ENCODE data around the gene SLC15A5. TPM values are rescaled to one million over a fixed set of nuclear protein-coding genes. Genes with fewer than 3 reads are reported as not detected.
A peak's percentile ranks its signal among the peaks of the same experiment; 100 is the strongest.

SLC15A5 gene
- total and polyA plus RNA-seq, 4 donors, result 0.06 to 0.11 (median 0.09) TPM

DNA sequence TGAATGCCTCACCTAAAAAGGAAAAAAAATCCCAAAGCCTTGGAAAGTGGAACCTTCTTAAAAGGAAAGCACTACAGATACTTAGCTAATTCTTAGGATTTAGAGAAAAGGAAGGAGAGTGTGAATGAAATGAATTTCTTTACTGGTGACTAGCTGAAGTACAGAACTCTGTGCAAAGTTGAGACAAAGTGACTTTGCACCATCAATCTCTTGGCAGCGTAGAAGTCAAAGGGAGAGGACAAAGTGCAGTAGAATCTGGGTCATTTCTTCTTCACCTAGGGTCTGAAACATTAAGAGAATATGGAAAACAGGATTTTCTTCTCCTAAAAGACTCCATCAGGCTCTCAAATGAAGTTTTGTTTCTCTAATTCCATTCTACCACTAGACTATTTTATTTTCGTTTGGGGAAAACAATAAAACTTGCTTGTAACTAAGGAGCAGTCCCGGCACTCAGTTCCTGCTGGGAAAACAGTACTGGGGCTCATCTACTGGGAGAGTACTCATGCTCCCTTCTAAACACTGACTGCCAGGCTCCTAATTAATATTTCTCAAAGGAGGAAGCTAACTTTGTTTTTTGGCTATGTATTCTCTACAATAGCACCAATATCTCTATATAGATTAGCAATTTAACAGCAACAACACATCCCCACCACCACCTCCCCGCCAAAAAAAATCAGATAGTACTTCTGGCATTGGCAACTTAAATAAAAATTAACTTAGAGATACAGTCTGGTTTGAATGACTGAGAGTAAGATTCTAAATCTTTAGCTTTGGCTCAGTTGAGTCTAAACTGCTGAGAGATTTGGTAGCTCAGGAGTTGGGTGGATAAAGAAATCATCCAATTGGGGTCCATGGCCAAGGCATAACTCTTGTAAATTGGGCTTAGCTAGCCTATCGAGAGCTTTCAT, 110.7 kb downstream of the SLC15A5 start:
- peak in 2 of 6 donors; percentile 41 to 56 for DNase-seq (ENCODE audit: low read depth in 4 of 6, low spot score in 6 of 6)
- Histone ChIP-seq H3K27ac (ENCODE audit: low read depth, low read length) (peak overlapping the region; percentile 3), H3K9me3 (ENCODE audit: control insufficient read depth, insufficient read depth, low read length) (no peaks in the 10 kb centered on the region), H3K4me3 (ENCODE audit: low read depth, low read length) (no peak overlapping the region), H3K36me3 (ENCODE audit: control insufficient read depth, insufficient read depth, low read length) (no peaks in the 10 kb centered on the region), H3K27me3 (ENCODE audit: control insufficient read depth, insufficient read depth, low read length) (no peaks in the 10 kb centered on the region), H3K4me1 (ENCODE audit: control insufficient read depth, insufficient read depth, low read length) (no peaks in the 10 kb centered on the region)
- WGBS (ENCODE audit: insufficient coverage), result 50% methylated on average over 1 of the region's 5 CpGs

DNA sequence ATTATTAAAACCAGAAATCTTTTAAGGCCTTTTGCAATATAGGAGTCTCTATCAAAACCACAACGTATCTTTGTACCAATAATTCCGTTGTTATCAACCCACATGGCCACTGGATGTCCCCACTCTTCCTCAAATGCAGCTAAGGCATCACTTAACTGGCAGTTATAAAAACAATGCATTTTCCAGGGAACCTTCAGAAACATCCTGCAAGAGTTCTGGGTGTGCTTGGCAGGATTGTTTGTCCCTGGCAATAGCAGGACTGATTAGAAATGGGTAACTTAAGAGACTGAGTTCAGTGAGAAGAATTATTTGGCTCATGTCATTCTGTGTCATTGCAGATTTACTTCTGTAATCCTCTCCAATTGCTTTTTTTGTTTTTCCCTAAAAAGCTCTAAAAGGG, 112.0 kb downstream of the SLC15A5 start:
- DNase-seq (ENCODE audit: low read depth in 4 of 6, low spot score in 6 of 6), result peak in 5 of 6 donors; percentile 35 to 92 (median 55)
- Histone ChIP-seq H3K27me3 (ENCODE audit: control insufficient read depth, insufficient read depth, low read length) (no peaks in the 10 kb centered on the region), H3K4me3 (ENCODE audit: low read depth, low read length) (no peak overlapping the region), H3K9me3 (ENCODE audit: control insufficient read depth, insufficient read depth, low read length) (no peaks in the 10 kb centered on the region), H3K36me3 (ENCODE audit: control insufficient read depth, insufficient read depth, low read length) (no peaks in the 10 kb centered on the region), H3K27ac (ENCODE audit: low read depth, low read length) (peak overlapping the region; percentile 2), H3K4me1 (ENCODE audit: control insufficient read depth, insufficient read depth, low read length) (no peaks in the 10 kb centered on the region)
- no CpG with 5 or more reads among the region's 2 CpGs for WGBS (ENCODE audit: insufficient coverage)

DNA sequence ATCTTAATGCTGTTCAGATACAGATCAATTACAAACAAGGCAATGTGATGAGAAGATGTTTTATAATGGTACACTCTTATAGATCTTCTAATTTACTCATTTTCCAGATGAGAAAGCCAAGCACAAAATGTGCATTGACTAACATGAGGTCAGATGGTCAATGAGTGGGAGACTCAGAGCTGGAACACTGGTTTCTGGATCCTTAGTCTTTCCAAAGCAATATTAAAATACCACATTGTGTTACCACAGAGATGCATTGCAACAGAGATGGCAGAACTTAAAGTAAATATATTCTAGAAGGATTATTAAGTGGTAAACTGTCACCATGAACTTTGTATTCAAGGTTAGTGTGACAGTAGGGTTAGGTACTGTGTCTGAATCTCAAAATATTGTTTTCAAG, 113.6 kb downstream of the SLC15A5 start:
- H3K27me3 ChIP-seq (ENCODE audit: control insufficient read depth, insufficient read depth, low read length), result no peaks in the 10 kb centered on the region
- no peak overlapping the region for H3K27ac ChIP-seq (ENCODE audit: low read depth, low read length)
- DNase-seq (ENCODE audit: low read depth in 4 of 6, low spot score in 6 of 6), result no peak
- H3K36me3 ChIP-seq (ENCODE audit: control insufficient read depth, insufficient read depth, low read length), result no peaks in the 10 kb centered on the region
- H3K4me1 ChIP-seq (ENCODE audit: control insufficient read depth, insufficient read depth, low read length), result no peaks in the 10 kb centered on the region
- H3K4me3 ChIP-seq (ENCODE audit: low read depth, low read length), result no peak overlapping the region
- H3K9me3 ChIP-seq (ENCODE audit: control insufficient read depth, insufficient read depth, low read length), result no peaks in the 10 kb centered on the region

DNA sequence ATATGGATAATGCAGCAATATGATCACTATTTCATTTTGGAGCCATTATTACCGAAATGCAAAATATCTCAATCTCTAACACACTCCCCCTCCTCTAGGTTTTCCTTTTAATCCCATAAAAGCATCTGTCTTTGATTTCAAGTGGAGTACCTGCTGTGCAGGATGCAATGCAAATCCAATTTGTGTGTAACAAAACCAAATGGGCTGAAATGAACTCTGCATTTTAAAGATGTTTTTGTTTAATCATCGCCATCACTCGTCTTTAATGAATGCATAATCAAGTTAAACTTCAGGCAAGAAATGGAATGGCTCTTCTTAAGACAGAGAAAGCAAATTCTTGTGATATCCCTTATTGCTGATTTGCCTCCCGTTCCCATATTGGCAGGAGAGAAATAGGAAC, 114.3 kb downstream of the SLC15A5 start:
- no peak overlapping the region for H3K27ac ChIP-seq (ENCODE audit: low read depth, low read length)
- 23% methylated on average over 2 of the region's 4 CpGs for WGBS (ENCODE audit: insufficient coverage)
- no peaks in the 10 kb centered on the region for H3K4me1 ChIP-seq (ENCODE audit: control insufficient read depth, insufficient read depth, low read length)
- H3K4me3 ChIP-seq (ENCODE audit: low read depth, low read length), result no peak overlapping the region
- no peaks in the 10 kb centered on the region for H3K9me3 ChIP-seq (ENCODE audit: control insufficient read depth, insufficient read depth, low read length)
- H3K36me3 ChIP-seq (ENCODE audit: control insufficient read depth, insufficient read depth, low read length), result no peaks in the 10 kb centered on the region
- H3K27me3 ChIP-seq (ENCODE audit: control insufficient read depth, insufficient read depth, low read length), result no peaks in the 10 kb centered on the region
- DNase-seq (ENCODE audit: low read depth in 4 of 6, low spot score in 6 of 6), result peak in 1 of 6 donors; percentile 78

DNA sequence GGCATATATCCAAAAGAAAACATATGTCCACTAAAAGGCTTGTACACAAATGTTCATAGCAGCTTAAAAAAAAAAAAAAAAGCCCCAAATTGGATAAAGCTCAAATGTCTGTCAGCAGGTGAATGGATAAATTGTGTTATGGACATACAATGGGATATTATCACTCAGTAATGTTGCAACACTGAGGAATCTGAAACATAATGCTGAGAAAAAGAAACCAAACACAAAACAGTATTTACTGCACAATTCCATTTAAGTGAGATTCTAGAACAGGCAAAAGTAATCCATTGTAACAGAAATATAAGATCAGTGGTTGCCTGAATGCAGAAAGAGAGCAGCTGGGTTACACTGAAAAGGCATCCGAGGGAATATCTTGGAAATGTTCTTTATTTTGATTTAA, 117.9 kb downstream of the SLC15A5 start:
- no CpG with 5 or more reads among the region's 1 CpG for WGBS (ENCODE audit: insufficient coverage)
- H3K27me3 ChIP-seq (ENCODE audit: control insufficient read depth, insufficient read depth, low read length), result no peaks in the 10 kb centered on the region
- no peak overlapping the region for H3K27ac ChIP-seq (ENCODE audit: low read depth, low read length)
- H3K4me3 ChIP-seq (ENCODE audit: low read depth, low read length), result no peak overlapping the region
- no peaks in the 10 kb centered on the region for H3K9me3 ChIP-seq (ENCODE audit: control insufficient read depth, insufficient read depth, low read length)
- DNase-seq (ENCODE audit: low read depth in 4 of 6, low spot score in 6 of 6), result no peak
- H3K36me3 ChIP-seq (ENCODE audit: control insufficient read depth, insufficient read depth, low read length), result no peaks in the 10 kb centered on the region
- H3K4me1 ChIP-seq (ENCODE audit: control insufficient read depth, insufficient read depth, low read length), result no peaks in the 10 kb centered on the region

DNA sequence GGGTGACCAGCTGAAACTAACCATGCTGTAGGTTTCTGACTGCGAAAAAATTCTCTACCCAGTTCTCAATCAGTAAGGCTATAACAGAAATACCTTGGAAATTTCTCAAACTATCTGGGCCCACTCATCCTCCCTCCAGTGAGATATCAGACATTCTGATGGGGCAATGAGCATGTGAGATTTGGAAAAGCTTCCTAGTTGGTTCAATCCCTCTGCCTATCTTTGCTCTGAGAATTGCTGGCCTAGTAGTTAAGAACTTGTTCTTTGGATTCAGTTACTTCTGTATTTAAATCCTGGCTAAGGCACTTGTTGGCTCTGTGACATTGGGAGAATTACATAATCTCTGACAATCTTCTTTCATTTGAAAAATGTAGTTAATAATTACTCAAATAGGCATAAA, 119.4 kb downstream of the SLC15A5 start:
- H3K9me3 ChIP-seq (ENCODE audit: control insufficient read depth, insufficient read depth, low read length), result no peaks in the 10 kb centered on the region
- DNase-seq (ENCODE audit: low read depth in 4 of 6, low spot score in 6 of 6), result no peak
- WGBS (ENCODE audit: insufficient coverage), result 100% methylated on average over 1 of the region's 1 CpG

DNA sequence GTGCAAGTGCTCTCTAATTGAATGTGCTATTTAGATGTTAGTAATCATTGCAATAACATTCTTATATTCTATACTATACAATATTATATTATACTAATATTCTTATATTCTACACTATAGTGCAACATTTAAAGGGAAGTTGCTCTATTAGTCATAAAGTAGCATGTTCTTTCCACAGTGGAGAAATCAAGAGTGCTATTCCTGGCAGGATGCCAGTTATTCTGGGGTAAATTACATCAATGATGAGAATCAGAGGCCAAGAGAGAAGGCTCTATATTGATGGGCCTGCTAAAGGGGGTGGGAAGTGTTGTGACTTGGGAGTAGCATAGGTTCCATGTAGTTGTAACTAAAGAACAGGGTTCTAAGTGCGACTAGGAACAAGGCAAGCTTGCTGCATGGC, 121.5 kb downstream of the SLC15A5 start:
- Histone ChIP-seq H3K27ac (ENCODE audit: low read depth, low read length) (no peak overlapping the region), H3K9me3 (ENCODE audit: control insufficient read depth, insufficient read depth, low read length) (no peaks in the 10 kb centered on the region), H3K36me3 (ENCODE audit: control insufficient read depth, insufficient read depth, low read length) (no peaks in the 10 kb centered on the region), H3K4me1 (ENCODE audit: control insufficient read depth, insufficient read depth, low read length) (no peaks in the 10 kb centered on the region), H3K27me3 (ENCODE audit: control insufficient read depth, insufficient read depth, low read length) (no peaks in the 10 kb centered on the region), H3K4me3 (ENCODE audit: low read depth, low read length) (no peak overlapping the region)
- WGBS (ENCODE audit: insufficient coverage), result 100% methylated on average over 1 of the region's 1 CpG
- DNase-seq (ENCODE audit: low read depth in 4 of 6, low spot score in 6 of 6), result no peak

More for the DNA sequence above, 119.4 kb downstream of the SLC15A5 start:
- no peaks in the 10 kb centered on the region for H3K4me1 ChIP-seq (ENCODE audit: control insufficient read depth, insufficient read depth, low read length)
- no peaks in the 10 kb centered on the region for H3K27me3 ChIP-seq (ENCODE audit: control insufficient read depth, insufficient read depth, low read length)
- no peak overlapping the region for H3K27ac ChIP-seq (ENCODE audit: low read depth, low read length)
- no peaks in the 10 kb centered on the region for H3K36me3 ChIP-seq (ENCODE audit: control insufficient read depth, insufficient read depth, low read length)
- no peak overlapping the region for H3K4me3 ChIP-seq (ENCODE audit: low read depth, low read length)

DNA sequence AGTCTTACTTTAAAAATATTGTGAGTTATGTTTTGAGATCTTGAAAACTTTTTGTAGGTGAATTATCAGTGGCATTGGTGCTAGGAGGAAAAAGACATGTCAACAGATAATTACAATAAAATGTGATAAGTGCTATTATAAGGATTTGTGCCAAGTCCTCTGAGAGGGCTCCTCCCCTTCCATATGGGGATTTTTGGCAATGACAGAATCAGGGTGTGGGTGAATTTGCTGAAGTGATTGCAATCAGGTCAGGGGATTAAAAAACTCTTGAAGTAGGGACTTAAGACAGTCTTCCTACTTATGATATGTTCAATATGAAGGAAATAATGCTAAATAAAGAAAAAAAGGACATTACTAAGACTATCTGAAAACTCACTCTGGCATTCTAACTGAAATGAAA, 122.5 kb downstream of the SLC15A5 start:
- Histone ChIP-seq H3K4me1 (ENCODE audit: control insufficient read depth, insufficient read depth, low read length) (no peaks in the 10 kb centered on the region), H3K4me3 (ENCODE audit: low read depth, low read length) (no peak overlapping the region), H3K9me3 (ENCODE audit: control insufficient read depth, insufficient read depth, low read length) (no peaks in the 10 kb centered on the region), H3K36me3 (ENCODE audit: control insufficient read depth, insufficient read depth, low read length) (no peaks in the 10 kb centered on the region), H3K27me3 (ENCODE audit: control insufficient read depth, insufficient read depth, low read length) (no peaks in the 10 kb centered on the region), H3K27ac (ENCODE audit: low read depth, low read length) (no peak overlapping the region)
- no peak for DNase-seq (ENCODE audit: low read depth in 4 of 6, low spot score in 6 of 6)

DNA sequence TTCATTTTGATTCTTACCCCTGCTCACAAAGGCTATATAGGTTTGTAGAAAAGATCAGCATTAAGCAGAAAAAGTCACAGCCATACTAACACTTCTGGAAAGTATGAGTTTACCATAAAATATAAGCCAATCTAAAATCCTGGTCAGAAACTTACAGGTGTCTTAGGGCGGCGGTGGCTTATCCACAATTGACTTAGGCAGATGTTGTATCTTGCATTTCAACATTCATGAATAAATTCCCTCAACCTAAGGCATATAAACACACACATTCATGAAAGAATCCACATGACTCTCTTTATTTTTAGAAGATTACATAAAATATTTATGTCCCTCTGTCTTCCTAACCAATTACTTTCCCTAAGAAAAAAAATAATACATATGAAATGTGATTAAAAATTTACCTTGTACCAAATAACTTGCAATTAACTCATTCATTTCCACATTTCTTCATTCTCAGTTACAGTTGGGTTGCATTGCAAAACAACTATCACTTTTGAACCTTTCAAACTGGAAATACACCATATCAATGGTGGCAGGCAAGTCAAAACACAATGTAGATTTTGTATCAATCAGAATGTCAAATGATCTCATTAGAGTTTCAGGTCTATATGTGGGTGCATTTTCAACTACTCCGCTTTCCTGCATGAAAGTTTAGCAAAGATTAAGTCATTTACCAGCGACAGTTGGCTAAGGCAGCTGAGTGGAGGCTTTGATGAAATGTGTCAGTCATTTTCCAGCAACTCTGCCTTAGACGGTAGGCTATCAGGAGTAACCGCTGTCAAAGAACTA, 124.4 kb downstream of the SLC15A5 start:
- Histone ChIP-seq H3K36me3 (ENCODE audit: control insufficient read depth, insufficient read depth, low read length) (no peaks in the 10 kb centered on the region), H3K27ac (ENCODE audit: low read depth, low read length) (no peak overlapping the region), H3K9me3 (ENCODE audit: control insufficient read depth, insufficient read depth, low read length) (no peaks in the 10 kb centered on the region), H3K4me3 (ENCODE audit: low read depth, low read length) (no peak overlapping the region), H3K27me3 (ENCODE audit: control insufficient read depth, insufficient read depth, low read length) (no peaks in the 10 kb centered on the region), H3K4me1 (ENCODE audit: control insufficient read depth, insufficient read depth, low read length) (no peaks in the 10 kb centered on the region)
- WGBS (ENCODE audit: insufficient coverage), result 100% methylated on average over 3 of the region's 6 CpGs
- DNase-seq (ENCODE audit: low read depth in 4 of 6, low spot score in 6 of 6), result no peak
